GM19025 (cell line): ENCODE results near the gene TP53.

Experiments used
- ATAC-seq: cut with Tn5 transposase; IDR thresholded peaks from one replicate; pipeline ENCODE4 v1.9.1; 2021; ENCODE audit warnings: mild to moderate bottlenecking, low read depth, moderate library complexity; ENCODE audit not compliant: unreplicated experiment

The TP53 gene

DNA sequence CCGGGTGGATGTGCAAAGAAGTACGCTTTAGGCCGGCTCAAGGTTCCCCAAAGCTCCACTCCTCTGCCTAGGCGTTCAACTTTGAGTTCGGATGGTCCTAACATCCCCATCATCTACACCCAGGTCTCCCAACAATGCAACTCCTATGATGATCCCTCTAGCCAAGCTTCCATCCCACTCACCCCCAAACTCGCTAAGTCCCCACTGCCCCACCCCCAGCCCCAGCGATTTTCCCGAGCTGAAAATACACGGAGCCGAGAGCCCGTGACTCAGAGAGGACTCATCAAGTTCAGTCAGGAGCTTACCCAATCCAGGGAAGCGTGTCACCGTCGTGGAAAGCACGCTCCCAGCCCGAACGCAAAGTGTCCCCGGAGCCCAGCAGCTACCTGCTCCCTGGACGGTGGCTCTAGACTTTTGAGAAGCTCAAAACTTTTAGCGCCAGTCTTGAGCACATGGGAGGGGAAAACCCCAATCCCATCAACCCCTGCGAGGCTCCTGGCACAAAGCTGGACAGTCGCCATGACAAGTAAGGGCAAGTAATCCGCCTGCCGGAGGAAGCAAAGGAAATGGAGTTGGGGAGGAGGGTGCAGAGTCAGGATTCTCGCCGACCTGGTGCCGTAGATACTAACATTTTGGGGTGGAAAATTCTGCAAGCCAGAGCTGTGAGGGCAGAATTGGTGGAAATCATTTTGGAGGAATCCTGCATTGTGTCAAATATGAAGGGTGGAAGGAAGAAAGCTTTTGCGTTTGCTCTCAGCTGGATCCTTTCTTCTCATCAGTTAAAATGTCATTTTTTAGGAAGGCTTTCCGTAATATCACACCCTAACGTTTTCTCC is at the start of gene TP53:
Gene TP53 (minus strand): TSS at position 419 of the 836 bp plus-strand sequence. CDS start 10,896 bp downstream, outside the sequence.
- no peak for ATAC-seq

DNA sequence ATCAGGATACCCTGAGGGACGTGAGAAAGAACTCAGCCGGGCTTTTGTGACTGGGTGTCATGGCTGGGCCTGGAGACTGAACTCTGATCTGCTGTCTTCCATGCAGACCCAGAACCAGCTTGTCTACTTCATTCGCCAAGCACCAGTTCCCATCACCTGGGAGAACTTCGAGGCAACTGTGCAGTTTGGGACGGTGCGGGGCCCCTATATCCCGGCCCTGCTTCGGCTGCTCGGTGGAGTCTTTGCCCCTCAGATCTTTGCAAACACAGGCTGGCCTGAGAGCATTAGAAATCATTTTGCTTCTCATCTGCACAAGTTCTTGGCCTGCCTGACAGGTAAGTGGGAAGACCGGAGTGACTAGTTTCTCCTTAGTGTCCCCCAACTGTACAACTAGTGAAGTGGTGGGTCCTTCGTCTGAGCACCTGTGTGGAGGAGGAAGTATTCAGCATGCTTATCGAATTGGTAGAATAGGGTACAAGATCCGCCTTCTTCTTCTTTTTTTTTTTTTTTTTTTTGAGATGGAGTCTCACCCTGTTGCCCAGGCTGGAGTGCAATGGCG is 45.8 kb upstream of the TP53 start:
- ATAC-seq, result no peak

DNA sequence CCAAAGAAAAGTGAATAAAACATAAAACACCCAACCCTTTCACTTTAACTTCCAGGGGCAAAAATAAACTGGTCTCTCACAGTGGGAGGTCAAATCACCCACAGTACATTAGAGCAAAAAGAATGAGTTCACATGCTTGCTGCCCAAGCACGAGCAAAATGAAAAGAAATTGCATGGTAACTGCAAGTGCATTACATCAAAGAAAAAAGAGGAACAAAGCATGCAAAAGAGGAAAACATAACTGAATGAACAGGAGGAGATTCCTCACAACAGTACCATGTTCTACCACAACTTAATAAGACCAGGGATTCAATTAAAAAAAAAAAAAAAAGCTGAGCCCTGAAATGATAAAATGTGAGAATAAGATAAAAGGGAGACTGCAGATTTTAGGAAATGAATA is 42.5 kb upstream of the TP53 start:
- ATAC-seq, result no peak

DNA sequence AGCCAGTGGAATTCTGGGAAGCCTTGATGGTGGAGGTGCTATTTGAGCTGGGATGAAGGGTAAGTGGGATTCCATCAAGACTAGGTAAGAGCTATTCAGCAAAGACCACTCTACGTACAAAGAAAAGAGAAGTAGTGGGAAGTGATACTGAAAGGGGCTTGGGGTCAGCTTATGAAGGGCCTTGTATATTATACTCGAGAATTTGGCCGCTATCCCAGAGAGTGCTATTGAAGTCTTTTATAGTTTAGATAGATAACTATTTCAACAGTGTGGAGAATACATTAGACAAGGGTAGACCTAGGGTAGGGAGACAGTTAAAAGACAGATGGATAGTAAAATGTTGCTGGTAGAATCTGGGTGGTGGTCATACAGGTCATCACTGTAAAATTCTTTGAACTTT is 40.6 kb upstream of the TP53 start:
- ATAC-seq, result no peak

DNA sequence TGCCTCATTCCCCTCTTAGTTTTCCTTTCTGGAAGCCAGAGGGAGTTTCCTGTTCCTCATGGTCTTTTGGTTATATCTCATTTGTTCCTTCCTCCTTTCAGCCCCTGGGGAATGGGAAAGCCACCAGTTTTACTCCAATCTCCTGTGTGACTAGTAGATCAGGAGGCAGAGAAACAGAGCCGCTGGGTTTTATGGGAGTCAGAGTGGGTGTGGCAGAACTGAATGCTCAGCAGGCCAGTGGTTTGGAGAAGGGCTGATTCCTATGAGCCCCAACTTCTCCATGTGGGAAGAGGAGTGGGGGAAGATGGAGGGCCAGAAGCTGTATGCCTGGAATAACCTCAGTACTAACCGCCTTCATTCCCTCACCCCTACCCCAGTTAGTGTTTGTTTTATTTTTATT is 34.3 kb upstream of the TP53 start:
- no peak for ATAC-seq

DNA sequence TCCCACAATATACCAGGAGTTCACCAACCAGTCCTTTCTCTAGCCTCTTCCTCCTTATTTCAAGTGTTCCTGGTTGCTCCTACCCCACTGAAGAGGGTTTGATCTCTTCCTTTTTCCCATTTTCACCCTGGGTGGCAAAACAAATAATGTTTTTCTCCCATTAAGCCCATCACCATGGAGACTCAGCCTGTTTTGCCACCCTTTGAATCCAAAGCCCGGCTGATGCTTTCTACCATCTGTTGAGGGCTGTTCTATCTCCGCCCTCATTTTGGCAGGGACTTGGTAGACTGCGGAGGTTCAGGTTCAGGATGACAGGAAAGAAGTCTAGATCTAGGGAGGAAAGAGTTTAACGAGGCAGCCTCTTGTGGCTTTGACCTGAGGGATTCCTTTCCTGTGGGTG is 32.8 kb upstream of the TP53 start:
- ATAC-seq, result no peak

DNA sequence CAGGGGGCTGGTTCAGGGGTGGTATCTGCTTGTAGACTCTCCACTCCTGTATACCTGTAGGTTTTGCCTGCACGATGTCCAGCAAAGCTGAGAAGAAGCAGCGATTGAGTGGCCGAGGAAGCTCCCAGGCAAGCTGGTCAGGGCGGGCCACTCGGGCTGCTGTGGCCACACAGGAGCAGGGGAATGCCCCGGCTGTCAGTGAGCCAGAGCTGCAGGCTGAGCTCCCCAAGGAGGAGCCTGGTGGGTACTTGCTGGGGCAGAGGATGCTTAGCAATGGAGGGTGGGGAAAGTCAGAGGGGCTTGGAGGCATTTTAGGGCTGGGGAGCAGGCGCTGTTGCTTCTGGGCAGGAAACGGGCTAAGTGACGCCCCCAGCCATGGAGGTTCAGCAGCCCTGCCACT is 32.4 kb upstream of the TP53 start:
- no peak for ATAC-seq

DNA sequence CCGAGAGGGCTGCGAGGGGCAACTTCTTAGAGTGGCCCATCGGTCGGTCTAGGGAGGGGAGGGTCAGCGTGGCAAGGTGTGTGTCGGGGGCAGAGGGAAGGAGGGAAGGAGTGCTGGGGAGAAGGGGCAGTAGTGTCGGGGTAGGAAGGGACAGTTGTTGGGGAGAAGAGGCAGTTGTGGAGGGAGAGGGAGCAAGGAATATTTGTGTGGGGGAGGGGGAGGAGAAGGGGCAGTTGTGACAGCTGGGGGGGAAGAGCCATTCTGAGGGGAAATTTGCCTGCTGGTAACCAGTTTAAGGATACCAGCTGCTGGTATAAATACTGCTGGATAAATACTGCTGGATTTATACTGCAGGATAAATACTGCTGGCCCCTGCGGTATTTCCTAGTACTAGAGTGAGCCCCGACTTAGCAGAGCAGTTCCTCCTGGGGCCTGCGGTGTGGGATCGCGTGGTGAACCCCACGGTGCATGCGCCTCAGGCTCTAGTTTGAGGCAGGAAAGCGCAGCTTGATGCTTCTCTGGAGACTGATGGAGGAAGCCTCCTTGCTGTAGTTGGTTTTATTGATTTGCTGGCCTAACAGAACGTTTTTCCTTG is 30.6 kb upstream of the TP53 start:
- ATAC-seq, result no peak

GRCh38 chr17:7716901-7717755 is 29.8 kb upstream of the TP53 start, which contains the start of gene DNAH2:
TSS of gene DNAH2 (plus strand) at chr17:7717744. CDS start at chr17:7719735, 1,991 bp downstream.
- no peak for ATAC-seq

GRCh38 chr17:7715936-7716886 is 28.9 kb upstream of the TP53 start:
- no peak for ATAC-seq

- ATAC-seq, result no peak
Measured at GRCh38 chr17:7714721-7715594, 27.7 kb upstream of the TP53 start.

GRCh38 chr17:7713782-7714181 is 26.5 kb upstream of the TP53 start:
- no peak for ATAC-seq

- no peak for ATAC-seq
Measured at GRCh38 chr17:7712111-7712771, 25.0 kb upstream of the TP53 start.

- ATAC-seq, result no peak
Measured at GRCh38 chr17:7711051-7711755, 23.9 kb upstream of the TP53 start.

GRCh38 chr17:7710301-7710700 is 23.0 kb upstream of the TP53 start:
- ATAC-seq, result no peak

DNA sequence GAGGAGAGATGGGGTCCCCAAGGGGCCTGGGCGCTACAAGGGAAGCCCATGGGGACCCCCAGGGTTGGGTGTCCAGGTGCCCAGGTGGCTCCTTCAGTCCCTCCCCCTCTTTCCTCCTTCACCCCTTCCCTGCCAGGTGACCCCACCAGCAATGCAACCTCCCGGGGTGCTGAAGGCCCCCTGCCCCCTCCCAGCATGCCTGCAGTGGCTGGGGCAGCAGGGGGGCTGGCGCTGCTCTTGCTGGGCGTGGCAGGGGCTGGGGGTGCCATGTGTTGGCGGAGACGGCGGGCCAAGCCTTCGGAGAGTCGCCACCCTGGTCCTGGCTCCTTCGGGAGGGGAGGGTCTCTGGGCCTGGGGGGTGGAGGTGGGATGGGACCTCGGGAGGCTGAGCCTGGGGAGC is 21.7 kb upstream of the TP53 start:
- ATAC-seq, result no peak

DNA sequence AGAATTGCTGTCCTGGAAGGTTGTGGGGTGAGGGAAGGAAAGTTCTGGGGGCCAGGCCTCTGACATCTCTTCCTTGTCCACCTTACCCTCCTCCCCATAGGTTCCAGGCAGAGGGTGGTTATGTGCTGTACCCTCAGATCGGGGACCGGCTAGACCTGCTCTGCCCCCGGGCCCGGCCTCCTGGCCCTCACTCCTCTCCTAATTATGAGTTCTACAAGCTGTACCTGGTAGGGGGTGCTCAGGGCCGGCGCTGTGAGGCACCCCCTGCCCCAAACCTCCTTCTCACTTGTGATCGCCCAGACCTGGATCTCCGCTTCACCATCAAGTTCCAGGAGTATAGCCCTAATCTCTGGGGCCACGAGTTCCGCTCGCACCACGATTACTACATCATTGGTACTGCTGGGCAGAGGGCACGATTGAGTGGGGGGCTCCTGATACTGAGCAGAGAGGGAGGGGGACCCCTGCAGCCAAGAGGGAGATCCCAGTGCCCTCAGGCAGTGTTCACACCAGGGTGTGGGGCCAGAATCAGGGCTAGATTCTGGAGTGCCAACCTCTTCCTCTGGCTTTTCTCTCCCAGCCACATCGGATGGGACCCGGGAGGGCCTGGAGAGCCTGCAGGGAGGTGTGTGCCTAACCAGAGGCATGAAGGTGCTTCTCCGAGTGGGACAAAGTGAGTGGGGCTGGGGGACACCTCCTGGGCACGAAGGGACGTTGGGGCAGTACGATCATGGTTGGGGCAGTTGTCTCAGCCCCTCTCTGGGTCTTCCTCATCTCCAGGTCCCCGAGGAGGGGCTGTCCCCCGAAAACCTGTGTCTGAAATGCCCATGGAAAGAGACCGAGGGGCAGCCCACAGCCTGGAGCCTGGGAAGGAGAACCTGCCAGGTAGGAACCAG is 20.8 kb upstream of the TP53 start:
- ATAC-seq, result no peak
